ENCODE data around the gene ENDOU. TPM values are rescaled to one million over a fixed set of nuclear protein-coding genes. Genes with fewer than 3 reads are reported as not detected.
A peak's percentile ranks its signal among the peaks of the same experiment; 100 is the strongest.

The ENDOU gene
- total RNA-seq, 2 donors from 2014 or later = 0.49 TPM; not detected in 1

GRCh38 chr12:47736877-47737676 lies 11.8 kb upstream of the ENDOU start:
- TF ChIP-seq CTCF (IDR thresholded peaks at IDR 0.05) = no peak
- Histone ChIP-seq H3K27me3 (replicated peaks; ENCODE audit: insufficient read depth) (no peaks in the 10 kb centered on the region), H3K27ac (peak overlapping the region; percentile 88 to 94), H3K9me3 (no peaks in the 10 kb centered on the region), H3K4me3 (peak overlapping the region; percentile 38), H3K4me1 (ENCODE audit: control insufficient read depth in 1 of 2, low read depth in 2 of 2) (peaks cover 35 to 59% of the 10 kb centered on the region in 2 donors), H3K36me3 (no peaks in the 10 kb centered on the region)
- ATAC-seq (ENCODE audit: insufficient number of reproducible peaks, low FRiP score, low read depth) (peak; percentile 93), DNase-seq (ENCODE audit: low spot score) (peak; percentile 82)

- Histone ChIP-seq H3K27me3 (replicated peaks; ENCODE audit: insufficient read depth) (no peaks in the 10 kb centered on the region), H3K9me3 (no peaks in the 10 kb centered on the region), H3K36me3 (no peaks in the 10 kb centered on the region), H3K4me1 (ENCODE audit: control insufficient read depth in 1 of 2, low read depth in 2 of 2) (peaks cover 28 to 51% of the 10 kb centered on the region in 2 donors), H3K27ac (peak overlapping the region; percentile 88 to 94), H3K4me3 (no peak overlapping the region)
- DNase-seq (ENCODE audit: low spot score) (no peak), ATAC-seq (ENCODE audit: insufficient number of reproducible peaks, low FRiP score, low read depth) (no peak)
- TF ChIP-seq CTCF (IDR thresholded peaks at IDR 0.05) = no peak
Measured at GRCh38 chr12:47736216-47736615, 10.9 kb upstream of the ENDOU start.

GRCh38 chr12:47735649-47736048 lies 10.4 kb upstream of the ENDOU start:
- Histone ChIP-seq H3K4me1 (ENCODE audit: control insufficient read depth in 1 of 2, low read depth in 2 of 2) (peaks cover 27 to 49% of the 10 kb centered on the region in 2 donors), H3K27ac (peak overlapping the region; percentile 88 to 94), H3K9me3 (no peaks in the 10 kb centered on the region), H3K4me3 (no peak overlapping the region), H3K36me3 (no peaks in the 10 kb centered on the region), H3K27me3 (replicated peaks; ENCODE audit: insufficient read depth) (no peaks in the 10 kb centered on the region)
- DNase-seq (ENCODE audit: low spot score) = no peak
- ATAC-seq (ENCODE audit: insufficient number of reproducible peaks, low FRiP score, low read depth) = no peak
- TF ChIP-seq CTCF (IDR thresholded peaks at IDR 0.05) = no peak

GRCh38 chr12:47734725-47735480 lies 9.6 kb upstream of the ENDOU start:
- H3K27ac ChIP-seq = peak overlapping the region; percentile 88 to 94
- H3K27me3 ChIP-seq (replicated peaks; ENCODE audit: insufficient read depth) = no peaks in the 10 kb centered on the region
- no peak for TF ChIP-seq CTCF (IDR thresholded peaks at IDR 0.05)
- peaks cover 27 to 56% of the 10 kb centered on the region in 2 donors for H3K4me1 ChIP-seq (ENCODE audit: control insufficient read depth in 1 of 2, low read depth in 2 of 2)
- ATAC-seq (ENCODE audit: insufficient number of reproducible peaks, low FRiP score, low read depth) = no peak
- no peak overlapping the region for H3K4me3 ChIP-seq
- no peaks in the 10 kb centered on the region for H3K9me3 ChIP-seq
- H3K36me3 ChIP-seq = no peaks in the 10 kb centered on the region
- DNase-seq (ENCODE audit: low spot score) = no peak

- no peak overlapping the region for H3K27ac ChIP-seq
- H3K4me1 ChIP-seq (ENCODE audit: control insufficient read depth in 1 of 2, low read depth in 2 of 2) = peaks cover 26 to 50% of the 10 kb centered on the region in 2 donors
- no peaks in the 10 kb centered on the region for H3K9me3 ChIP-seq
- H3K27me3 ChIP-seq (replicated peaks; ENCODE audit: insufficient read depth) = no peaks in the 10 kb centered on the region
- TF ChIP-seq CTCF (IDR thresholded peaks at IDR 0.05) = no peak
- no peak overlapping the region for H3K4me3 ChIP-seq
- no peaks in the 10 kb centered on the region for H3K36me3 ChIP-seq
- no peak for DNase-seq (ENCODE audit: low spot score)
- ATAC-seq (ENCODE audit: insufficient number of reproducible peaks, low FRiP score, low read depth) = no peak
Measured at GRCh38 chr12:47733142-47733541, 7.9 kb upstream of the ENDOU start.
